Neural crest cell (in vitro differentiated cells): ENCODE measurements around the gene MAL. TPM values are rescaled to one million over a fixed set of nuclear protein-coding genes. Genes with fewer than 3 reads are reported as not detected.

Source experiments
- DNase-seq: peaks from one replicate; pipeline ENCODE4 v3.0.0; 2021; ENCODE audit warnings: low read depth, mixed read lengths, low spot score
- H3K27ac Mint-ChIP-seq: one replicate; pipeline ENCODE4 v1.8.0; 2021; ENCODE audit warnings: mild to moderate bottlenecking, mixed read lengths; ENCODE audit not compliant: unreplicated experiment
- H3K27me3 Mint-ChIP-seq: 2 replicates; pipeline ENCODE4 v1.8.0; 2021; ENCODE audit warnings: low read depth, mild to moderate bottlenecking, mixed read lengths
- H3K36me3 Mint-ChIP-seq: 2 replicates; pipeline ENCODE4 v1.8.0; 2021; ENCODE audit warnings: low read depth, mild to moderate bottlenecking, mixed read lengths
- H3K4me1 Mint-ChIP-seq: 2 replicates; pipeline ENCODE4 v1.8.0; 2021; ENCODE audit warnings: mixed read lengths
- H3K4me3 Mint-ChIP-seq: one replicate; pipeline ENCODE4 v1.8.0; 2021; ENCODE audit warnings: mild to moderate bottlenecking, mixed read lengths
- H3K9me3 Mint-ChIP-seq: 2 replicates; pipeline ENCODE4 v1.8.0; 2021; ENCODE audit warnings: mixed read lengths
- CTCF ChIP-seq: fragments of 200-600 bp; sonication (generic); conservative IDR thresholded peaks from 2 replicates; pipeline ENCODE4 v1.5.0; 2021; ENCODE audit warnings: antibody characterized with exemption, mild to moderate bottlenecking
- long read RNA-seq: library from polyadenylated mRNA; unstranded; transcript quantifications from one replicate; pipeline ENCODE4 v2.0.0, GENCODE V29; 2020
- total RNA-seq: library from RNA; stranded (reverse); gene quantifications from 2 replicates; pipeline ENCODE4 v1.2.1, GENCODE V29; 2021

Gene MAL
- 0.48 and 0.65 TPM in 2 replicates for total RNA-seq
- long read RNA-seq: 0 reads

GRCh38 chr2:95025406-95026319 is at the start of gene MAL:
Gene MAL, plus strand, starts transcription at chr2:95025708. Its CDS starts 85 bp downstream, at chr2:95025793.
- Mint-ChIP-seq H3K27me3 (peaks cover 93% of the 10 kb centered on the region), H3K9me3 (no peaks in the 10 kb centered on the region), H3K4me3 (peak within 1 kb of the TSS; percentile 86), H3K27ac (no peak within 1 kb of the TSS), H3K36me3 (no peaks in the 10 kb centered on the region), H3K4me1 (peaks cover 31% of the 10 kb centered on the region)
- no peak for TF ChIP-seq CTCF
- DNase-seq: peak; percentile 26

GRCh38 chr2:94977826-94978225 is 47.7 kb upstream of the MAL start:
- Mint-ChIP-seq H3K9me3 (no peaks in the 10 kb centered on the region), H3K4me3 (no peak overlapping the region), H3K27me3 (peaks cover 60% of the 10 kb centered on the region), H3K36me3 (no peaks in the 10 kb centered on the region), H3K4me1 (no peaks in the 10 kb centered on the region), H3K27ac (no peak overlapping the region)
- TF ChIP-seq CTCF: no peak
- no peak for DNase-seq

- Mint-ChIP-seq H3K4me3 (no peak overlapping the region), H3K9me3 (no peaks in the 10 kb centered on the region), H3K27ac (no peak overlapping the region), H3K27me3 (peaks cover 51% of the 10 kb centered on the region), H3K4me1 (no peaks in the 10 kb centered on the region), H3K36me3 (no peaks in the 10 kb centered on the region)
- no peak for DNase-seq
- no peak for TF ChIP-seq CTCF
Observed at GRCh38 chr2:94978917-94979316, 46.6 kb upstream of the MAL start.

GRCh38 chr2:94979406-94980375 is 45.8 kb upstream of the MAL start:
- no peak for TF ChIP-seq CTCF
- Mint-ChIP-seq H3K36me3 (no peaks in the 10 kb centered on the region), H3K27me3 (peaks cover 50% of the 10 kb centered on the region), H3K4me1 (no peaks in the 10 kb centered on the region), H3K9me3 (no peaks in the 10 kb centered on the region), H3K4me3 (no peak overlapping the region), H3K27ac (no peak overlapping the region)
- DNase-seq: no peak

GRCh38 chr2:94980406-94980805 is 45.1 kb upstream of the MAL start:
- H3K27ac Mint-ChIP-seq: no peak overlapping the region
- no peaks in the 10 kb centered on the region for H3K9me3 Mint-ChIP-seq
- no peaks in the 10 kb centered on the region for H3K4me1 Mint-ChIP-seq
- TF ChIP-seq CTCF: no peak
- no peaks in the 10 kb centered on the region for H3K36me3 Mint-ChIP-seq
- no peak overlapping the region for H3K4me3 Mint-ChIP-seq
- no peak for DNase-seq
- H3K27me3 Mint-ChIP-seq: peaks cover 50% of the 10 kb centered on the region
